GM12891 (cell line): ENCODE results near the gene SLC39A5.
A peak's percentile ranks its signal among the peaks of the same experiment; 100 is the strongest.
"Not testable (repeated sequence)": the region's sequence is repeated elsewhere in the genome, so short reads cannot be mapped to it uniquely, and the experiment has no call there.

Source experiments
- DNase-seq: peaks from one replicate; pipeline ENCODE4 v3.0.0; 2011; ENCODE audit warnings: low spot score; ENCODE audit not compliant: insufficient read length
- FAIRE-seq: peaks from 2 replicates; lab custom pipeline; 2011; peaks lifted over from hg19 to GRCh38; lab: Jason Lieb, UNC
- PAX5 ChIP-seq: IDR thresholded peaks from 2 replicates; pipeline ENCODE4 v1.6.1; 2011; ENCODE audit warnings: low read length, moderate library complexity, mild to moderate bottlenecking; ENCODE audit not compliant: insufficient read depth, severe bottlenecking
- POLR2A ChIP-seq: IDR thresholded peaks from 2 replicates; pipeline ENCODE4 v1.6.1; 2011; ENCODE audit warnings: low read depth, low read length, control low read depth
- POLR2AphosphoS5 ChIP-seq: IDR thresholded peaks from 2 replicates; pipeline ENCODE4 v1.6.1; 2011; ENCODE audit warnings: low read depth, low read length, control low read depth
- POU2F2 ChIP-seq: IDR thresholded peaks from 2 replicates; pipeline ENCODE4 v1.6.1; 2011; ENCODE audit warnings: low read depth, mild to moderate bottlenecking, control low read depth, low read length, moderate library complexity
- SPI1 ChIP-seq: IDR thresholded peaks from 2 replicates; pipeline ENCODE4 v1.6.1; 2011; ENCODE audit warnings: low read depth, low read length, control low read depth
- TAF1 ChIP-seq: IDR thresholded peaks from 2 replicates; pipeline ENCODE4 v1.6.1; 2011; ENCODE audit warnings: low read depth, low read length, control low read depth

Gene SLC39A5

GRCh38 chr12:56271031-56271430 is 41.2 kb downstream of the SLC39A5 start:
- TF ChIP-seq POLR2A = peak; percentile 34; the same call in 1 of the 2 replicates
- no peak; the same call in 1 of the 2 replicates for TF ChIP-seq POLR2AphosphoS5
- FAIRE-seq (no peak), DNase-seq (no peak)

DNA sequence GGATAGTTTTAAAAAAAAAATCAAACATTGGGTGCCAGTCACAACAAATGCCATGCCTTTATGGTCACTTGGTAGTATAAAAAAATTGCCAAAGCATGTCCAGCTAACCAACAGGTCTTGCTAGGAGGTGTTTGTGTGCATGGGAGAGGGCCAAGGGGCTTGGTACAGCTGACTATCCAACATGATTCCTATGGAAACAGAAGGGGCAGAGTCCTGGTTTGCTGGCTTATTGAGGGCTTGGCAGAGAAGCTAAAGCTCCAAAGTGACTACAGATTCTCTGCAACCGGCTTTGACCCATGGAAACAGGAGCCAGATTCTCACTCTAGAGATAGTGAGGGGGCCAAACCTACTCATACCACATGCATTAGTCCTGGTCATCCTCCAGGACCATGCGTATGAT is 42.6 kb downstream of the SLC39A5 start:
- not testable (repeated sequence) for DNase-seq, FAIRE-seq

- FAIRE-seq (no peak), DNase-seq (no peak)
- no peak for TF ChIP-seq POU2F2
- no peak for TF ChIP-seq PAX5
- TF ChIP-seq TAF1 = no peak
- TF ChIP-seq POLR2A = no peak
- TF ChIP-seq SPI1 = no peak
- no peak for TF ChIP-seq POLR2AphosphoS5
Observed at GRCh38 chr12:56274299-56274698, 44.4 kb downstream of the SLC39A5 start.

- DNase-seq (no peak), FAIRE-seq (no peak)
- TF ChIP-seq POLR2A (no peak), POLR2AphosphoS5 (no peak), POU2F2 (no peak), PAX5 (no peak), SPI1 (no peak), TAF1 (no peak)
Observed at GRCh38 chr12:56278905-56279304, 49.1 kb downstream of the SLC39A5 start.

- TF ChIP-seq TAF1 (no peak), POLR2AphosphoS5 (no peak), PAX5 (no peak), POU2F2 (no peak), SPI1 (no peak), POLR2A (no peak)
- FAIRE-seq (no peak), DNase-seq (no peak)
Observed at GRCh38 chr12:56280849-56281248, 51.0 kb downstream of the SLC39A5 start.

DNA sequence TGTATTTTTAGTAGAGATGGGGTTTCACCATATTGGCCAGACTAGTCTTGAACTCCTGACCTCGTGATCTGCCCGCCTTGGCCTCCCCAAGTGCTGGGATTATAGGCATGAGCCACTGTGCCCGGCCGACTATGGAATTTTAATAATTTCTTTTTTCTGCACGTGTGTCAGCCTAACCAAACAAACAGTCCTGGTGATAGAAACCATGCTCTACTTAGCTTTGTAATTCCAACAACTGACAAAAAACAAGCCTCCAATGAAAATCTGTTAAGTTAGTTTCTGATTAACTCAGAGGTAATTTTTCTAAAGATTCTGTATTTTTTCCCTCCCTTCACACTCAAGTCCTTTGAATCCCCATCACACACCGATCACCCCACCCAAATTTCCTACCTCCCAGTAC is 52.2 kb downstream of the SLC39A5 start:
- FAIRE-seq (no peak), DNase-seq (no peak)
- TF ChIP-seq POU2F2 (no peak), TAF1 (no peak), PAX5 (no peak), SPI1 (no peak), POLR2A (no peak), POLR2AphosphoS5 (no peak)

DNA sequence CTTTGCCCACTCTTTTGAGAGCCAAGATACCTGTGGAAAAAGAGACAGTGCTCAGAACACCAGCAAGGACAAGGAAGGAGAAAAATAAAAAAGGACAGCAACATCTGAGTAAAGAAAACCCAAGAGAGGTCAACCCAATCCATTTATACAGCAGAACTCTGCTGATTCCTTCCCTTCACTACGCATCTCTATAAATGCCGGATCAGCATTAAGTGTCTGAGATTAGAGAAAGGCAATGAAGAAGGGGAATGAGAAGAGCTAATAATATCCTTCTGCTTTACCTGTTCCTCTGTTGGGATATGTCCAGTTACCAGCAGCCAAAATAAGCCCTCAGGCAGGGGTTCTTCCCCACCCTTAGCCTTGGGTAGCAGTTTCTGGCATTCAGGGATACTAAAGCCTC is 52.7 kb downstream of the SLC39A5 start:
- FAIRE-seq = no peak
- no peak for TF ChIP-seq POLR2A
- no peak for TF ChIP-seq POLR2AphosphoS5
- TF ChIP-seq SPI1 = no peak
- TF ChIP-seq PAX5 = no peak
- TF ChIP-seq POU2F2 = no peak
- TF ChIP-seq TAF1 = no peak

DNA sequence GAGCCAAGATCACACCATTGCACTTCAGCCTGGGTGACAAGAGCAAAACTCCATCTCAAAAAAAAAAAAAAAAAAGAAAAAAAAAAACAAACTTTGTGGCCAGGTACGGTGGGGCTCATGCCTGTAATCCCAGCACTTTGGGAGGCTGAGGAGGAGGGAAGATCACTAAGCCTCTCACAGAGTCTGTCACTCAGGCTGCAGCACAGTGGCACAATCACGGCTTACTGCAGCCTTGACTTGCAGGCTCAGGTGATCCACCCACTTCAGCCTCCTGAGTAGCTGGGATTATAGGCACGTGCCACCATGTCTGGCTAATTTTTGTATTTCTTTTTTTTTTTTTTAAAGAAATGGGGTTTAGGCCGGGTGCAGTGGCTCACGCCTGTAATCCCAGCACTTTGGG is 54.4 kb downstream of the SLC39A5 start:
- not testable (repeated sequence) for FAIRE-seq, DNase-seq

More for the DNA sequence above, 52.7 kb downstream of the SLC39A5 start:
- DNase-seq = no peak

GRCh38 chr12:56286044-56286830 is 56.4 kb downstream of the SLC39A5 start:
- TF ChIP-seq POLR2AphosphoS5 (no peak), SPI1 (no peak), TAF1 (no peak)
- DNase-seq = no peak
- no peak for FAIRE-seq
